DMS 273 (cell line): ENCODE results near the gene COTL1.
"Not testable (repeated sequence)": the region's sequence is repeated elsewhere in the genome, so short reads cannot be mapped to it uniquely, and the experiment has no call there.

Source experiments
- DNase-seq: peaks from one replicate; lab custom pipeline; 2025; ENCODE audit not compliant: unreplicated experiment; lab: John Stamatoyannopoulos, UW

Gene COTL1

GRCh38 chr16:84535408-84535807 lies 82.5 kb downstream of the COTL1 start:
- DNase-seq = no peak

- DNase-seq = no peak
Observed at GRCh38 chr16:84534815-84535214, 83.1 kb downstream of the COTL1 start.

- no peak for DNase-seq
Observed at GRCh38 chr16:84532855-84533486, 84.9 kb downstream of the COTL1 start.

- DNase-seq = peak; percentile 56
Observed at GRCh38 chr16:84532291-84532724, 85.6 kb downstream of the COTL1 start.

- peak; percentile 90 for DNase-seq
Observed at GRCh38 chr16:84531671-84532111, 86.2 kb downstream of the COTL1 start.

- DNase-seq = no peak
Observed at GRCh38 chr16:84530590-84530989, 87.3 kb downstream of the COTL1 start.

GRCh38 chr16:84529607-84530006 lies 88.3 kb downstream of the COTL1 start:
- DNase-seq = no peak

- DNase-seq = peak; percentile 35
Observed at GRCh38 chr16:84528322-84528721, 89.6 kb downstream of the COTL1 start.

- no peak for DNase-seq
Observed at GRCh38 chr16:84527532-84528269, 90.2 kb downstream of the COTL1 start.

GRCh38 chr16:84526794-84527531 lies 90.9 kb downstream of the COTL1 start:
- DNase-seq = no peak

GRCh38 chr16:84524941-84525581 lies 92.8 kb downstream of the COTL1 start:
- not testable (repeated sequence) for DNase-seq

GRCh38 chr16:84524346-84524920 lies 93.4 kb downstream of the COTL1 start:
- DNase-seq = no peak

- no peak for DNase-seq
Observed at GRCh38 chr16:84521497-84521770, 96.4 kb downstream of the COTL1 start.

GRCh38 chr16:84520725-84521496 lies 97.0 kb downstream of the COTL1 start:
- DNase-seq = peak; percentile 66

GRCh38 chr16:84519855-84520254 lies 98.0 kb downstream of the COTL1 start:
- no peak for DNase-seq

- DNase-seq = no peak
Observed at GRCh38 chr16:84518804-84519341, 99.0 kb downstream of the COTL1 start.

GRCh38 chr16:84518220-84518619 lies 99.7 kb downstream of the COTL1 start:
- DNase-seq = not testable (repeated sequence)

GRCh38 chr16:84517366-84517765 lies 100.5 kb downstream of the COTL1 start:
- no peak for DNase-seq
